MG63 (cell line): ENCODE measurements around the gene CCDC33. TPM values are rescaled to one million over a fixed set of nuclear protein-coding genes. Genes with fewer than 3 reads are reported as not detected.

Experiments
- DNase-seq: peaks from one replicate; pipeline ENCODE4 v3.0.0-alpha.2; 2020
- H3K27me3 ChIP-seq: fragments of 250-450 bp; sonication (Bioruptor Pico); 2 replicates; pipeline ENCODE4 v1.5.1; 2020; ENCODE audit warnings: mild to moderate bottlenecking, moderate library complexity
- H3K36me3 ChIP-seq: fragments of 250-450 bp; sonication (Bioruptor Pico); 2 replicates; pipeline ENCODE4 v1.5.1; 2020; ENCODE audit warnings: mild to moderate bottlenecking, moderate library complexity
- H3K4me3 ChIP-seq: fragments of 250-450 bp; sonication (Bioruptor Pico); 2 replicates; pipeline ENCODE4 v1.5.1; 2020; ENCODE audit warnings: mild to moderate bottlenecking, moderate library complexity
- H3K9me3 ChIP-seq: fragments of 250-450 bp; sonication (Bioruptor Pico); 2 replicates; pipeline ENCODE4 v1.5.1; 2020; ENCODE audit warnings: mild to moderate bottlenecking, moderate library complexity
- total RNA-seq: library from RNA; depleted of rRNA; stranded (reverse); fragments of >200 nt; shearing (Covaris generic); gene quantifications from 2 replicates; pipeline ENCODE4 v1.2.3, GENCODE V29; 2014; ENCODE audit warnings: low replicate concordance

The CCDC33 gene
- total RNA-seq, 1 experiment from 2014 or later, result not detected

DNA sequence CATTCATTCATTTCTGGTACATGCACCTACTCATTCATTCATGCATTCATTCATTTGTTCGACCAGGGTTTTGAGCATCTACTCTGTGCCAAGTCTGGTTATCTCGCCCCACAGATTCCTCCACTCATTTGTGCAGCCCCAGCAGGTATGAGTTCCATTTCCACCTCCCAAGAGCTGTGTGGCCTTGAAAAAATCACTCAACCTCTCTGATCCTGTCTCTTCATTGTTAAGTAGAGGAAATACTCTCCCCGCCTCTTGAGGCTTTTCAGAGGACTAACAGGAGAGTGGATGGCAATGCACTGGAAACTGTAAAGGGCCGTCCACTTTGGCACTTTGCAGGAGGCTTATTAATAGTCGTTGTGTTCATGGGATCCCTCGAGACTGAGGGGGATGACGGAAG, 69.6 kb downstream of the CCDC33 start:
- no peaks in the 10 kb centered on the region for H3K27me3 ChIP-seq
- no peaks in the 10 kb centered on the region for H3K9me3 ChIP-seq
- no peaks in the 10 kb centered on the region for H3K36me3 ChIP-seq
- H3K4me3 ChIP-seq, result no peak overlapping the region
- DNase-seq, result no peak

DNA sequence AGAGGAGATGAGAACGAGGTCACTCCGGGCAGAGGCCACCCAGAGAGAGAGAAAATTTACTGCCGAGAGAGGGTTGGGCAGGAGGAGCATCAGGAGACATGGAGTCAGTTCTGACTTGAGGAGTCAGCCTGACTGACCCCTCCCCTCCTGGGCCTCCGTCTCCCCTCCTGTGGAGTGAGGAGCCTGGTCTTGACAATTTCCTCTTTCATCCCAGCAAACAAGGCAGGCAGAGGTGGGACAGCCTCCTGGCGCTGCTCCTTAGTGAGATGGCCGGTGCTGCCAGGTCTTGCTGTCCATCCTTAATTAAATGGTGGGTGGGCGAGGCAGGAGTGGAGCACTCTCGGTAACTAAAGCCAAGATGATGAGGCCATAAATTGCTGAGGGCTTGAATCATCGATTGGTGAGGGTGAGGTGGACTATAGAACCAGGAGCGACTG, 70.7 kb downstream of the CCDC33 start:
- Histone ChIP-seq H3K4me3 (no peak overlapping the region), H3K27me3 (no peaks in the 10 kb centered on the region), H3K9me3 (no peaks in the 10 kb centered on the region), H3K36me3 (no peaks in the 10 kb centered on the region)
- peak; percentile 67 for DNase-seq

- no peaks in the 10 kb centered on the region for H3K27me3 ChIP-seq
- peak; percentile 59 for DNase-seq
Measured at GRCh38 chr15:74307827-74308811, 72.0 kb downstream of the CCDC33 start.

DNA sequence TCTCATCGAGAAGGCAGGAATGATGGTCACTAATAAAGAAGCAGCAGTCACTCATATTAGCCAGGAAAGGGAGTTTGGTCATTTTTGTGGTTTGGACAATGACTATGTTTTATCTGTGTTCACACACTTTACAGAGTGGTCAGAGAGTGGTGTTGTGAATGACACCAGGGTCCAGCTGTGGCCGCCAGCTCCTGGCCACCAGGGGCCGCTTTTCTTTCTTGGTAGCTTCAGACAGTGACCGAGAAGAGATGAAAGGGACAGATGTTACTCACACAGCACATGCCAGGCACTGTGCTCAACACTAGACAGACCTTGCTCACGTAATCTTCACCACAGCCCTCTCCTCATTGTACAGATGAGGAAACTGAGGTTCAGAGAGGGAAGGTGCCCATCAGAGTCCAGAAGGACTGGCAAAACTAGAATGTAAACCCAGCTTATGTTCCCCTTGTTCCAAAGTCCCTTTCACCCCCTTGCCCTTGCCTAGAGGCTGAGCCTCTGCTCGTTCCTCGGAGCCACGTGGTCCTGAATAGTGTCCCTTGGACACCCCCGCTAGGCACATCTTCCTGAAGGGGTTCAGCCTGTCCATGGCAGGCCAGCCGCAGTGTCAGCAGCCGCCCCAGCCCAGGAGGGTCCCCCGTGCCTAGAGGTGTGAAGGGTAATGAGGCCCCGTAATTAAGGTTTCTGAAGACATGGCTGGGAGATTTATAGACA, 75.8 kb downstream of the CCDC33 start:
- H3K36me3 ChIP-seq, result no peaks in the 10 kb centered on the region
- no peak overlapping the region for H3K4me3 ChIP-seq
- H3K9me3 ChIP-seq, result no peaks in the 10 kb centered on the region
- H3K27me3 ChIP-seq, result no peaks in the 10 kb centered on the region
- DNase-seq, result no peak

More at GRCh38 chr15:74307827-74308811, 72.0 kb downstream of the CCDC33 start:
- Histone ChIP-seq H3K36me3 (no peaks in the 10 kb centered on the region), H3K4me3 (no peak overlapping the region), H3K9me3 (no peaks in the 10 kb centered on the region)

DNA sequence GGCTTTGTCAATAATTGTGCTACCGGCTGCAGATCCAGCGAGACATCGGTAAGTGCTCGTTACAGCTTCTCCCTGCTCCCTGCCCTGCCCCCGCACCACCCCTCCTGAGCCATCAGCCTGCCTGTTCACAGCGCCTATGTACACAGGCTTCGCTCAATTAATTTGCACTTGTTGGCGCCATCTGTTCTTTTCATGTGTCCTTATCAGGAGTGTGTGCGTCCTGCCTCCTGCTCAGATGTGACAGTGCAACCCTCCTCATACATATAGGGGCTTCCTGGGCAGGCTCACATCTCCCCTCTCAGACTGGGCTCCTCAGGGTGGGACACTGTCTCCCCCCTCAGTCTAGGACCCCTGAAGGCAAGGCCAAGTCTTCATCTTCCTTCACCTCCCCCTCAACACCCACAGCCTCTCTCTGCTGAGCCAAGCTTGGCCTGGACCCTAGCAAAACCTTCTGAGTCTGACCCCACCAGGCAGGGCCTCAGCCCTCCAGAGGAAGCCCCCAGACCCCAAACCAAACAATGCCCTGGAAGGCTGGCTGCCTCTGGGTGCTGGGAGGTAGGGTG, 76.4 kb downstream of the CCDC33 start:
- Histone ChIP-seq H3K36me3 (no peaks in the 10 kb centered on the region), H3K4me3 (no peak overlapping the region), H3K27me3 (no peaks in the 10 kb centered on the region), H3K9me3 (no peaks in the 10 kb centered on the region)
- no peak for DNase-seq

DNA sequence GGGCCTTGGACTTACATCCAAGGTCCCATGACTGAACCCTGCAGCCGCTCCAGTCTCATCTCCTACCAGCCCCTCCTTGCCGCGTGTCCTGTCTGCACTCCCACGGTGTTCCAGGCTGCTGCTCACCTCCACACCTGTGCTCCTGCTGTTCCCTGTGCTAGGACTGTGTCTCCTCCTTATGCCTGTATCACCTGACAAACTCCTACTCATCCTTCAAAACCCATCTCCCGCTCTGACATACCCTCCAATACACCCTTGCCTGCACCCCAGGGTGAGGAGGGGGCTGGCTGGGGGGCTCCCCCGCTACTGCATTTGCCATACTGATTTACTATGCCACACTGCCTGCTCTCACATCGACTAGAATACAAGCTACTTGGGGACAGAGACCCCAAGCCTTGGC, 77.8 kb downstream of the CCDC33 start:
- H3K36me3 ChIP-seq, result no peaks in the 10 kb centered on the region
- no peaks in the 10 kb centered on the region for H3K9me3 ChIP-seq
- DNase-seq, result no peak
- H3K4me3 ChIP-seq, result no peak overlapping the region
- H3K27me3 ChIP-seq, result no peaks in the 10 kb centered on the region

- H3K36me3 ChIP-seq, result no peaks in the 10 kb centered on the region
- no peak for DNase-seq
- no peaks in the 10 kb centered on the region for H3K9me3 ChIP-seq
- H3K27me3 ChIP-seq, result no peaks in the 10 kb centered on the region
- H3K4me3 ChIP-seq, result no peak overlapping the region
Measured at GRCh38 chr15:74314795-74315438, 78.8 kb downstream of the CCDC33 start.

DNA sequence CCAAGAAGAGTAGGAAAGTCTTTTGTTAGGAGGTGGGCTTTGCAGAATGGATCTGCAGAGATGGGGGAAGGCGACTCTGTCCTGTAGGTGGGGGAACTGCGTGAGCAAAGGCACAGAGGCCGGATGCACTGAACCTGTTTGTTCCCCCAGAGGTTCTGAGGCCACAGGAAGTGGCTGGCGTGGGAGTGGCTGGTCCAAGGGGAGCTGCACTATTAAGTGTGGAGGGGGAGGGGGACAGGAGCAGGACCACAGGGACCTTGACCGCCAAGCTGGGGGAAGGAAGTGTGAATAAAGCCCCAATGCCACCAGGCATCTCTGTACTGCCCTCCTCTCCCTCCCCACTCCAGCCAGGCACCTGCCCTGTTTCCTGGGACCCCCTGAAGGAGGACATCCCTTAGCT, 79.5 kb downstream of the CCDC33 start:
- DNase-seq, result no peak
- H3K36me3 ChIP-seq, result no peaks in the 10 kb centered on the region
- H3K9me3 ChIP-seq, result no peaks in the 10 kb centered on the region
- H3K27me3 ChIP-seq, result no peaks in the 10 kb centered on the region
- H3K4me3 ChIP-seq, result no peak overlapping the region

- H3K36me3 ChIP-seq, result no peaks in the 10 kb centered on the region
- no peak for DNase-seq
- H3K9me3 ChIP-seq, result no peaks in the 10 kb centered on the region
- H3K27me3 ChIP-seq, result no peaks in the 10 kb centered on the region
- H3K4me3 ChIP-seq, result no peak overlapping the region
Measured at GRCh38 chr15:74316141-74316540, 80.0 kb downstream of the CCDC33 start.

DNA sequence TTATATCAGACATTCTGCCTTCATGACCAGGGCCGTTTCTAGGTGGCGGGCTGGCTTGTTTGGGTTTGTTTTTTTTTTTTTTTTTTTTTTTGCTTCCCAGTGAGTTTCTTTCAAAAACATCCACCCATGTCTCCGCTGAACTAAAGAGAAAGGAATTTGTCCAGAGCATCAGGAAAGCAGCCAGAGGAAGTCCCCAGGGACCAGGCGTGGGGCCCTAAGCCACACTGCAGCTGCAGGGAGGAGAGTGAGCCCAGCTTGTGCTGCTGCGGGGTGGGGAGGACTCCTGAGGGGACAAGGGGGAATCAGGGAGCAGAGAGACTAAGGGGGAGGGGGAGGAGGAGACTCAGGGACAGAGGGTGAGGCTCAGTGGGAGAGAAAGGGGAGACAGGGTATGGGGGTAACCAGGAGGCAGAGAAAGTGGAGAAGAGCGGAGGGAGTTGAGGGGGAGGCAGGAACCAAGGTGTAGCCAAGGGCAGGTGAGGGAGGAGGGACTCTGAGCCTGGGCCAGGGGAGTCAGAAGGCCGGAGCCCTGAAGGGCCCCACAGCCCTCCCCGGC, 81.8 kb downstream of the CCDC33 start:
- DNase-seq, result peak; percentile 79
- Histone ChIP-seq H3K9me3 (no peaks in the 10 kb centered on the region), H3K36me3 (no peaks in the 10 kb centered on the region), H3K4me3 (no peak overlapping the region), H3K27me3 (no peaks in the 10 kb centered on the region)

DNA sequence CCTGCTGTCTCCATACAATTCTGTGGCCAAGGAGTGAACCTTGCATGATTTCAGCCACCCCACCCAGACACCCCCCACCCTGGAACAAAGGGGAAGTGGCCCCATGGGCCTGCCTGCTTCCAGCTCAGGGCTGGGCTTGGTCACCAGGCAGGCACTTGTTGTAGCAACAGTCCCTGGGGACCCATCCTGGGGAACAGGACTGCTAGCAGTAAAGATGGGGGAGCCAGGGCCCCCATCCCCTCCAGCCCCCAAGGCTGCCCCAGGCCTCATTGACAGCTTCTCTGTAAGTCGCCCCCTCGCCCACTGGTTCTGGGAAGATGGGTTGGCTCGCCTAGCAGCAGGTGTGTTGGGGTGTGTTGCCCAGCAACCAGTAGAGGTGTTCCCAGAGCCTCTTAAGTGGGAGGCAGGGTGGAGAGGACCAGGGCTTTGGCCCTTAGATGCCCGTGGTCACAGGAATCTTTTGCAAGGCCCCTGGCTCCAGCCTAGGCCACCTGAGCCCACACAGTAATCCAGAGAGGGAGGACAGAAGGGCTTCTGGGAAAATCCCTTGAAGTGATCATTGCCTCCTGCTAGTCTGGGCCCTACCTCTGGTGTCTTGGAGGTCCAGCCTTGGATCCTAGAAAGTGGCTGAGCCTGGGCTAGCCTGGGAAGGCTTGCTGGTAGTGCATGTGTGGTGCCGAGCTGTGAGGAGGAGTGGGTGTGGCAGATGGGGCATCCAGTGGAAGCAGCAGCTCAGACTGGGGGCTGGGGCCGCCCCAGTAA, 82.4 kb downstream of the CCDC33 start:
- Histone ChIP-seq H3K9me3 (no peaks in the 10 kb centered on the region), H3K36me3 (no peaks in the 10 kb centered on the region), H3K27me3 (no peaks in the 10 kb centered on the region), H3K4me3 (no peak overlapping the region)
- DNase-seq, result no peak

DNA sequence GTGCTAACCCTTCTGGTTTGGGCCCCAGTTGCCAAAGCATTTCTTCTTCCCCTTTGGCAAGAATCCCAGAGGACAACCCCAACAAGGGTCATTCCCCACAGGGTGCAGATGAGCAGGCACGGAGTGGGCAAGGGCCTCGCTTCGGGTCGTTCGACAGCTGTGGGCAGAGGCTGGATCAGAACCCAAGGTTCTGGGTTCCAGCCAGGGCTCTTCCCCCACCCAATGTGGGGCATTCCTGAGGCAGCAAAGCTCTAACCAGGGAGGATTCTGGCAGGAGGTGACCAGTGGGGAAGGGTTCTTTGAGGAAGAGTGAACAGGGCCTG, 83.0 kb downstream of the CCDC33 start:
- no peak overlapping the region for H3K4me3 ChIP-seq
- no peaks in the 10 kb centered on the region for H3K9me3 ChIP-seq
- no peaks in the 10 kb centered on the region for H3K27me3 ChIP-seq
- no peak for DNase-seq
- no peaks in the 10 kb centered on the region for H3K36me3 ChIP-seq

GRCh38 chr15:74319596-74320351, 83.6 kb downstream of the CCDC33 start:
- Histone ChIP-seq H3K9me3 (no peaks in the 10 kb centered on the region), H3K36me3 (no peaks in the 10 kb centered on the region), H3K27me3 (no peaks in the 10 kb centered on the region), H3K4me3 (no peak overlapping the region)
- no peak for DNase-seq

- Histone ChIP-seq H3K36me3 (no peaks in the 10 kb centered on the region), H3K4me3 (no peak overlapping the region), H3K27me3 (no peaks in the 10 kb centered on the region), H3K9me3 (no peaks in the 10 kb centered on the region)
- DNase-seq, result peak; percentile 42
Measured at GRCh38 chr15:74320352-74321247, 84.5 kb downstream of the CCDC33 start.
